ENCODE measurements around the gene TAL1.

GRCh38 chr1:47174656-47175020 lies 57.4 kb downstream of the TAL1 start:
- TF ChIP-seq POLR2A (IDR thresholded peaks at IDR 0.05; ENCODE audit: low read depth, low read length) (no peak), TAF1 (IDR thresholded peaks at IDR 0.05; ENCODE audit: low read depth, low read length) (no peak), POLR2AphosphoS5 (IDR thresholded peaks at IDR 0.05; ENCODE audit: low read depth, low read length) (no peak), POU2F2 (IDR thresholded peaks at IDR 0.05; ENCODE audit: low read depth, low read length) (no peak), SPI1 (IDR thresholded peaks at IDR 0.05; ENCODE audit: low read depth, low read length) (no peak), PAX5 (IDR thresholded peaks at IDR 0.05; ENCODE audit: insufficient read depth, low read length, severe bottlenecking) (no peak)
